ENCODE results near the gene MAGOH.

MAGOH gene

DNA sequence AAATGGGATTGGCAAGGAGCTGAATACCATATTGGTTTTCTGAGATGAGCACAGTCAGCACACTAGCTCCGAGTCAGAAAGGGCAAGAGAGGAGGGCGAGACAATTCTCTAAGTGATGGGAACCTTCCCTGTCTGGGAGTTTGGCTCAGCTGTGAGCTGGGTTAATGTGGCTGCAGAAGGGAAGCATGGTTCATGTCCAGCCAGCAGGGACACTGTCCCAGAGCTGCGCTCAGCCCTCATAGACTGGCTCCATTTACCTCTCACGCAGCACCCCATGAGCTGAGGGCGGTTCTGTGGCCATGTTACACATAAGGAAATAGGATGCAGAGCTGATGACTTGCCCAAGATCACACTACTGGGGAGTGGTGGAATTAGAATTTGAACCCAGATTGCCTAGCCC lies 57.4 kb downstream of the MAGOH start:
- Mint-ChIP-seq H3K36me3 (ENCODE audit: low read depth) (no peaks in the 10 kb centered on the region), H3K27me3 (ENCODE audit: low read depth) (peaks cover 20% of the 10 kb centered on the region), H3K4me1 (ENCODE audit: low read depth) (no peaks in the 10 kb centered on the region), H3K9me3 (no peaks in the 10 kb centered on the region), H3K4me3 (no peak overlapping the region), H3K27ac (no peak overlapping the region)
- no peak for DNase-seq (ENCODE audit: low spot score)

DNA sequence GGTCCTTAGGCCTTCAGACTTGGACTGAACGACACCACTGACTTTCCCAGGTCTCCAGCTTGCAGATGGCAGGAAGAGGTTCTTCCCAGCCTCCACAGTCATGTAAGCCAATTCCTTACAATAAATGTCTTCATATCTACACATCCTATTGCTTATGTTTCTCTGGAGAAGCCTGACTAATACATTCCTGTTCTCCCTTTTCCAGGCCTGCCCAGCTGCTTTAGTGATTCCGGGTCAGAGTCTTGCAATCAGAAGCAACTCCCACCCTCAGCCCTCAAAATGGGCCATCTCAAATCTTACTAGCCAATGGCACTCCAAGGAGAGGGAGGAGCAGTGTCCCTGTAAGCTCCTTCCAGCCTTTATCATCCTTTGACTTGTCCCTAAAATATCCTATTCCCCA lies 58.1 kb downstream of the MAGOH start:
- no peaks in the 10 kb centered on the region for H3K9me3 Mint-ChIP-seq
- H3K4me1 Mint-ChIP-seq (ENCODE audit: low read depth), result no peaks in the 10 kb centered on the region
- peaks cover 22% of the 10 kb centered on the region for H3K27me3 Mint-ChIP-seq (ENCODE audit: low read depth)
- H3K36me3 Mint-ChIP-seq (ENCODE audit: low read depth), result no peaks in the 10 kb centered on the region
- no peak for DNase-seq (ENCODE audit: low spot score)
- no peak overlapping the region for H3K27ac Mint-ChIP-seq
- no peak overlapping the region for H3K4me3 Mint-ChIP-seq
